GM18502 (cell line): Measurements from ENCODE around the gene MUC5AC.
"Not testable (repeated sequence)": the region's sequence is repeated elsewhere in the genome, so short reads cannot be mapped to it uniquely, and the experiment has no call there.

Experiments used
- ATAC-seq: cut with Tn5 transposase; IDR thresholded peaks from one replicate; pipeline ENCODE4 v1.9.1; 2021; ENCODE audit warnings: mild to moderate bottlenecking; ENCODE audit not compliant: unreplicated experiment, poor library complexity

Gene MUC5AC

GRCh38 chr11:1160231-1161101, 2.7 kb downstream of the MUC5AC start:
- no peak for ATAC-seq

- no peak for ATAC-seq
Measured at GRCh38 chr11:1161410-1162137, 3.8 kb downstream of the MUC5AC start.

- no peak for ATAC-seq
Measured at GRCh38 chr11:1162138-1162475, 4.4 kb downstream of the MUC5AC start.

GRCh38 chr11:1162491-1163311, 4.9 kb downstream of the MUC5AC start:
- ATAC-seq, result no peak

GRCh38 chr11:1163321-1163910, 5.7 kb downstream of the MUC5AC start:
- ATAC-seq, result no peak

- no peak for ATAC-seq
Measured at GRCh38 chr11:1163911-1164735, 6.4 kb downstream of the MUC5AC start.

GRCh38 chr11:1164779-1165255, 7.1 kb downstream of the MUC5AC start:
- not testable (repeated sequence) for ATAC-seq

- no peak for ATAC-seq
Measured at GRCh38 chr11:1165256-1166041, 7.7 kb downstream of the MUC5AC start.

- no peak for ATAC-seq
Measured at GRCh38 chr11:1167256-1167655, 9.5 kb downstream of the MUC5AC start.

- ATAC-seq, result no peak
Measured at GRCh38 chr11:1167751-1168231, 10.0 kb downstream of the MUC5AC start.

GRCh38 chr11:1168256-1168655, 10.5 kb downstream of the MUC5AC start:
- no peak for ATAC-seq

- no peak for ATAC-seq
Measured at GRCh38 chr11:1168721-1169161, 11.0 kb downstream of the MUC5AC start.

- no peak for ATAC-seq
Measured at GRCh38 chr11:1171223-1171984, 13.7 kb downstream of the MUC5AC start.

- no peak for ATAC-seq
Measured at GRCh38 chr11:1171985-1172728, 14.4 kb downstream of the MUC5AC start.

- ATAC-seq, result no peak
Measured at GRCh38 chr11:1172729-1173117, 15.0 kb downstream of the MUC5AC start.

- not testable (repeated sequence) for ATAC-seq
Measured at GRCh38 chr11:1173396-1173795, 15.6 kb downstream of the MUC5AC start.
